ENCODE data around the gene NUDT2.

Gene NUDT2

GRCh38 chr9:34370335-34370969 is 41.1 kb downstream of the NUDT2 start:
- no peak for DNase-seq (ENCODE audit: low read depth in 2 of 3, low spot score in 2 of 3)

GRCh38 chr9:34370970-34371880 is 41.9 kb downstream of the NUDT2 start:
- DNase-seq (ENCODE audit: low read depth in 2 of 3, low spot score in 2 of 3): no peak

- DNase-seq (ENCODE audit: low read depth in 2 of 3, low spot score in 2 of 3): no peak
Observed at GRCh38 chr9:34371886-34372466, 42.6 kb downstream of the NUDT2 start.

GRCh38 chr9:34372467-34373011 is 43.2 kb downstream of the NUDT2 start:
- no peak for DNase-seq (ENCODE audit: low read depth in 2 of 3, low spot score in 2 of 3)

- DNase-seq (ENCODE audit: low read depth in 2 of 3, low spot score in 2 of 3): no peak
Observed at GRCh38 chr9:34373749-34374148, 44.4 kb downstream of the NUDT2 start.

- DNase-seq (ENCODE audit: low read depth in 2 of 3, low spot score in 2 of 3): no peak
Observed at GRCh38 chr9:34374339-34374738, 45.0 kb downstream of the NUDT2 start.

GRCh38 chr9:34374905-34375552 is 45.7 kb downstream of the NUDT2 start:
- DNase-seq (ENCODE audit: low read depth in 2 of 3, low spot score in 2 of 3): no peak

GRCh38 chr9:34375901-34376595 is 46.7 kb downstream of the NUDT2 start:
- peak in 1 of 3 experiments; percentile 24 for DNase-seq (ENCODE audit: low read depth in 2 of 3, low spot score in 2 of 3)

GRCh38 chr9:34376596-34377403 is 47.4 kb downstream of the NUDT2 start, which contains the start of gene MYORG:
Gene MYORG, minus strand, starts transcription at chr9:34376898. Its CDS starts 3,955 bp downstream, at chr9:34372943.
- peak; percentile 85 to 96 (median 86) for DNase-seq (ENCODE audit: low read depth in 2 of 3, low spot score in 2 of 3)

- DNase-seq (ENCODE audit: low read depth in 2 of 3, low spot score in 2 of 3): no peak
Observed at GRCh38 chr9:34377404-34377746, 48.0 kb downstream of the NUDT2 start.

- no peak for DNase-seq (ENCODE audit: low read depth in 2 of 3, low spot score in 2 of 3)
Observed at GRCh38 chr9:34378376-34379060, 49.1 kb downstream of the NUDT2 start.

- peak; percentile 68 to 81 (median 73) for DNase-seq (ENCODE audit: low read depth in 2 of 3, low spot score in 2 of 3)
Observed at GRCh38 chr9:34379334-34380033, 50.1 kb downstream of the NUDT2 start.

GRCh38 chr9:34380034-34380510 is 50.7 kb downstream of the NUDT2 start:
- no peak for DNase-seq (ENCODE audit: low read depth in 2 of 3, low spot score in 2 of 3)

GRCh38 chr9:34380511-34381315 is 51.3 kb downstream of the NUDT2 start:
- DNase-seq (ENCODE audit: low read depth in 2 of 3, low spot score in 2 of 3): peak; percentile 47 to 61 (median 49)

- DNase-seq (ENCODE audit: low read depth in 2 of 3, low spot score in 2 of 3): no peak
Observed at GRCh38 chr9:34381323-34381722, 52.0 kb downstream of the NUDT2 start.

GRCh38 chr9:34382054-34382453 is 52.7 kb downstream of the NUDT2 start:
- DNase-seq (ENCODE audit: low read depth in 2 of 3, low spot score in 2 of 3): no peak

- DNase-seq (ENCODE audit: low read depth in 2 of 3, low spot score in 2 of 3): no peak
Observed at GRCh38 chr9:34382879-34383278, 53.5 kb downstream of the NUDT2 start.

- DNase-seq (ENCODE audit: low read depth in 2 of 3, low spot score in 2 of 3): no peak
Observed at GRCh38 chr9:34383904-34384303, 54.5 kb downstream of the NUDT2 start.
